Neuronal stem cell (in vitro differentiated cells): ENCODE data around the gene RAB3GAP1.

Source experiments
- DNase-seq: peaks from one replicate; pipeline ENCODE4 v3.0.0-alpha.2; 2013; ENCODE audit warnings: low spot score
- H2AFZ ChIP-seq: one replicate; pipeline ENCODE4 v1.6.1; 2013; ENCODE audit warnings: mild to moderate bottlenecking, low read length, inconsistent platforms
- H2AK5ac ChIP-seq: 2 replicates; pipeline ENCODE4 v1.6.1; 2013; ENCODE audit warnings: low read depth, mild to moderate bottlenecking, inconsistent platforms, low read length, moderate library complexity, mixed read lengths
- H2BK120ac ChIP-seq: 2 replicates; pipeline ENCODE4 v1.6.1; 2013; ENCODE audit warnings: low read depth, mild to moderate bottlenecking, inconsistent platforms, low read length, moderate library complexity, mixed read lengths
- H2BK12ac ChIP-seq: one replicate; pipeline ENCODE4 v1.6.1; 2013; ENCODE audit warnings: low read length, inconsistent platforms
- H2BK15ac ChIP-seq: 2 replicates; pipeline ENCODE4 v1.6.1; 2013; ENCODE audit warnings: mild to moderate bottlenecking, low read length, inconsistent platforms, mixed read lengths
- H2BK5ac ChIP-seq: one replicate; pipeline ENCODE4 v1.6.1; 2013; ENCODE audit warnings: inconsistent platforms, mild to moderate bottlenecking, low read length, moderate library complexity
- H3K14ac ChIP-seq: one replicate; pipeline ENCODE4 v1.6.1; 2013; ENCODE audit warnings: low read length, inconsistent platforms
- H3K18ac ChIP-seq: 2 replicates; pipeline ENCODE4 v1.6.1; 2013; ENCODE audit warnings: low read length, inconsistent platforms
- H3K23ac ChIP-seq: 2 replicates; pipeline ENCODE4 v1.6.1; 2013; ENCODE audit warnings: low read depth, mild to moderate bottlenecking, mixed read lengths, low read length, inconsistent platforms; ENCODE audit not compliant: poor library complexity
- H3K27ac ChIP-seq: replicated peaks from 3 replicates; pipeline ENCODE4 v1.5.1; 2013; ENCODE audit warnings: low read length, inconsistent platforms
- H3K27me3 ChIP-seq, 3 experiments: 2 replicates each; pipeline ENCODE4 v1.6.1; 2013; ENCODE audit warnings: low read length in 3 of 3, mild to moderate bottlenecking in 2 of 3, inconsistent platforms in 1 of 3, low read depth in 1 of 3, mixed read lengths in 1 of 3, moderate library complexity in 1 of 3; ENCODE audit not compliant: control insufficient read depth in 3 of 3, insufficient read depth in 3 of 3
- H3K36me3 ChIP-seq, 2 donors: replicated peaks in 1 of 2; 2 replicates each; pipeline ENCODE4 v1.6.1; 2013; ENCODE audit warnings: low read length in 2 of 2; ENCODE audit not compliant: control insufficient read depth in 2 of 2, insufficient read depth in 2 of 2
- H3K4ac ChIP-seq: 2 replicates; pipeline ENCODE4 v1.6.1; 2013; ENCODE audit warnings: inconsistent platforms, mild to moderate bottlenecking, low read length, moderate library complexity
- H3K4me1 ChIP-seq, 2 donors: 1 replicate in 1 of 2; 2 replicates in 1 of 2; pipeline ENCODE4 v1.6.1; 2013; ENCODE audit warnings: low read length in 2 of 2, low read depth in 1 of 2; ENCODE audit not compliant: control insufficient read depth in 2 of 2, insufficient read depth in 1 of 2
- H3K4me2 ChIP-seq: one replicate; pipeline ENCODE4 v1.6.1; 2013; ENCODE audit warnings: mild to moderate bottlenecking, low read length, inconsistent platforms; ENCODE audit not compliant: insufficient read depth, poor library complexity, severe bottlenecking
- H3K4me3 ChIP-seq, 2 donors: 2 replicates each; pipeline ENCODE4 v1.5.1; 2013; ENCODE audit warnings: low read length in 2 of 2, mild to moderate bottlenecking in 2 of 2, inconsistent platforms in 1 of 2, moderate library complexity in 1 of 2
- H3K79me1 ChIP-seq: one replicate; pipeline ENCODE4 v1.6.1; 2013; ENCODE audit warnings: low read depth, mild to moderate bottlenecking, inconsistent platforms, low read length, moderate library complexity
- H3K9ac ChIP-seq: one replicate; pipeline ENCODE4 v1.6.1; 2013; ENCODE audit warnings: mild to moderate bottlenecking, low read depth, low read length, inconsistent platforms; ENCODE audit not compliant: poor library complexity
- H3K9me3 ChIP-seq, 2 donors: replicated peaks in 1 of 2; 2 replicates each; pipeline versions ENCODE3 to v1.6.1; 2013; ENCODE audit warnings: low read length in 2 of 2, mild to moderate bottlenecking in 2 of 2, inconsistent platforms in 1 of 2, low read depth in 1 of 2, mixed read lengths in 1 of 2, moderate library complexity in 1 of 2; ENCODE audit not compliant: control insufficient read depth in 2 of 2, insufficient read depth in 1 of 2
- H4K8ac ChIP-seq: one replicate; pipeline ENCODE4 v1.6.1; 2013; ENCODE audit warnings: low read depth, mild to moderate bottlenecking, inconsistent platforms, low read length, moderate library complexity
- H4K91ac ChIP-seq: one replicate; pipeline ENCODE4 v1.6.1; 2013; ENCODE audit warnings: low read length, low read depth, mild to moderate bottlenecking, inconsistent platforms; ENCODE audit not compliant: poor library complexity
- WGBS, 2 donors: extraction: QIAGEN DNeasy Blood & Tissue Kit; methylation state at CpG; one replicate each; pipeline ENCODE4 v1.1.7; 2013; ENCODE audit warnings: missing lambda C conversion rate in 2 of 2, mixed read lengths in 1 of 2; ENCODE audit not compliant: insufficient read length in 2 of 2, insufficient replicate concordance in 1 of 2; ENCODE audit errors: extremely low coverage in 2 of 2; 5-methylcytosine and 5-hydroxymethylcytosine counted together

The RAB3GAP1 gene

DNA sequence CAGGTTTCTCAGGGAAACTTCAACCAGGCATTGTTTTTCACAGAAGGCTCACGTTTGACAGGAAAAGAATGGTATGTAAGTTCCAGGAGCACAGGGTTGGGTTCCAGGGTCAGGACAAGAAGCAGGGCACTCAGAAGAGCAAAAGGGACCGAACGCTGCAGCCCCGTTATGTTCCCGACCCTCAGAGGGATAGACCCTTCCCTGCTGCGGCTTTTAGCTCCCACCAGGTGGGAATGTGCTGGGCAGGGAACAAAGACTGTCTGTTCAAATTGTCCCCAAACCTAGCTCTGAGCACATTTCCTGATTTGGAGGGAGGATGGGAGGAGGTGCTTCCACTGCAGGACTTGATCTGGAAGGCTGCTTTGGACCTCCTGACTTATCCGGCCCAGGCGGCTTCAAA is 130.1 kb downstream of the RAB3GAP1 start:
- peak; percentile 9 for DNase-seq
- Histone ChIP-seq H3K23ac (no peak overlapping the region), H3K4me3 (no peak overlapping the region), H3K18ac (no peak overlapping the region), H2AFZ (peak overlapping the region; percentile 7), H4K91ac (no peak overlapping the region), H2BK120ac (no peak overlapping the region), H2BK5ac (no peak overlapping the region), H3K9ac (peak overlapping the region; percentile 45), H3K4me2 (no peak overlapping the region), H2BK15ac (no peak overlapping the region), H3K27me3 (no peaks in the 10 kb centered on the region), H3K36me3 (no peaks in the 10 kb centered on the region), H3K79me1 (no peaks in the 10 kb centered on the region), H2BK12ac (no peak overlapping the region), H4K8ac (no peak overlapping the region), H3K4ac (no peak overlapping the region), H3K14ac (no peak overlapping the region), H3K9me3 (no peaks in the 10 kb centered on the region), H2AK5ac (no peak overlapping the region), H3K27ac (peak overlapping the region; percentile 49), H3K4me1 (peaks cover 0 to 10% of the 10 kb centered on the region in 2 donors)
- WGBS, 2 donors = no CpG with 5 or more reads among the region's 8 CpGs

DNA sequence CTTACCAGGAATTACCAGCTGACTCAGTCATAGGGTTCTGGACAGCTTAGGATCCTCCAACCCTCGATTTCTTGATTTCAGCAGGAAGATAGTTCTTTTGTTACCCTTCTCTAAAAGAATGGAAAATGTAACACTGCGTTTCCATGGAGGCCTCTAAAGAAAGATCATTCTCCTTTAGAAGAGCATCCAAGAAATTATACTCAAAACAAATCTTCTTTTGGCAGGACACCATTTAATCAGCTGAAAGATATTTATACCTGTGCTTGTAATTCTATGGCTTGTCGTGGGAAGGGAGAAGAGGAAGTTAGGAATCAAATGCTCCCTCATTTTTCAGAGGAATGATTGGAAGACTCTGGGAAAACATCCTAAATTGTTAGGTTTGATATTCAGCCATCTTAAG is 130.5 kb downstream of the RAB3GAP1 start:
- H3K36me3 ChIP-seq = no peaks in the 10 kb centered on the region
- H3K4me1 ChIP-seq = peaks cover 0 to 10% of the 10 kb centered on the region in 2 donors
- H2BK5ac ChIP-seq = no peak overlapping the region
- H3K4me2 ChIP-seq = no peak overlapping the region
- H4K91ac ChIP-seq = no peak overlapping the region
- H2BK12ac ChIP-seq = no peak overlapping the region
- no peaks in the 10 kb centered on the region for H3K27me3 ChIP-seq
- no peak for DNase-seq
- H3K9ac ChIP-seq = no peak overlapping the region
- H2BK15ac ChIP-seq = no peak overlapping the region
- H3K4ac ChIP-seq = no peak overlapping the region
- peak overlapping the region; percentile 49 for H3K27ac ChIP-seq
- peak overlapping the region; percentile 7 for H2AFZ ChIP-seq
- no peak overlapping the region for H4K8ac ChIP-seq
- H2AK5ac ChIP-seq = no peak overlapping the region
- no CpG with 5 or more reads among the region's 3 CpGs for WGBS, 2 donors
- H3K4me3 ChIP-seq = no peak overlapping the region
- H2BK120ac ChIP-seq = no peak overlapping the region
- no peak overlapping the region for H3K14ac ChIP-seq
- no peaks in the 10 kb centered on the region for H3K9me3 ChIP-seq
- no peaks in the 10 kb centered on the region for H3K79me1 ChIP-seq
- no peak overlapping the region for H3K23ac ChIP-seq
- no peak overlapping the region for H3K18ac ChIP-seq

DNA sequence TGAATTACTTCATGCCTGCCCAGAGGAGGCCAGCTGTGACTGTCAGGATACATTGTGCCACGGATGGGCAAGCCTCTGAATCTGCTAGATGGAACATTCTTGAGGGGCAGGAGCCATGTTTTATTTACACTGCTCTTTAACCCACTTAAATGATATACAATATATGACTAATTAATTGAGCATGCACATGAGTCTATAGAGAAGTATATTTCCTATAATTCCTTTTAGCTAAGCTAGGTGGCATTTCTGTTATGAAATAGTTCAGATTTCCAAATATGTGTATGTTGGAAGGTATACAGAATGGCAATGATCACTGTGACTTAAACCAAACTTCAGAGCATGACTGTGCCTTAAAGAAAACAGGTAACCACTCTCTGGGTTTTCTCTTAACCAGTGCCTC is 131.7 kb downstream of the RAB3GAP1 start:
- no peak overlapping the region for H3K14ac ChIP-seq
- no peak overlapping the region for H3K23ac ChIP-seq
- no peaks in the 10 kb centered on the region for H3K36me3 ChIP-seq
- no peak overlapping the region for H2BK12ac ChIP-seq
- H2AFZ ChIP-seq = no peak overlapping the region
- H3K18ac ChIP-seq = no peak overlapping the region
- no peak overlapping the region for H2BK15ac ChIP-seq
- H3K9me3 ChIP-seq = no peaks in the 10 kb centered on the region
- peaks cover 0 to 10% of the 10 kb centered on the region in 2 donors for H3K4me1 ChIP-seq
- DNase-seq = no peak
- H2BK5ac ChIP-seq = no peak overlapping the region
- H3K79me1 ChIP-seq = no peaks in the 10 kb centered on the region
- H3K27ac ChIP-seq = no peak overlapping the region
- no peak overlapping the region for H3K4ac ChIP-seq
- no peak overlapping the region for H3K9ac ChIP-seq
- no peak overlapping the region for H3K4me2 ChIP-seq
- H3K27me3 ChIP-seq = no peaks in the 10 kb centered on the region
- no peak overlapping the region for H4K91ac ChIP-seq
- WGBS, 2 donors = no CpG with 5 or more reads among the region's 1 CpG
- no peak overlapping the region for H2AK5ac ChIP-seq
- H3K4me3 ChIP-seq = no peak overlapping the region
- no peak overlapping the region for H2BK120ac ChIP-seq
- H4K8ac ChIP-seq = no peak overlapping the region

DNA sequence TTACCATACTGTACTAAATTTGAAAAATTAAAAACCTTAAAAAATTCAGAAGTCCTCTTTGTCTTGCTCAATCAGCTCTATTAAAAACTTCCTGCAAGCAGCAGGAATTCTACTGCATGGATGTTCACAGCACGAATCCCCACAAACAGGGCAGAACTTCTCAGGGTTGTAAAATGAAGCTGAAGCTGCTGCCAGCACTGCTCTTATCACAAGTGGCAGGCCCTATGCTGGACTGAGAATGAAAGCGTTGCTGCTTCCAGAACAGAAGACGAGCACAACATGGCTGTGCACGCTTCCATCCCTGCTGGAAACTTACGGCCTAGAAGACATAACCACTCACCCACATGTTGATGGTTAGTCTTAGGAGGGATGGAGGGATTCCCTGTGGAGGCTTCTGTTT is 134.0 kb downstream of the RAB3GAP1 start:
- no peak overlapping the region for H4K91ac ChIP-seq
- H3K4ac ChIP-seq = no peak overlapping the region
- no peak overlapping the region for H2BK12ac ChIP-seq
- no peak overlapping the region for H4K8ac ChIP-seq
- no peaks in the 10 kb centered on the region for H3K27me3 ChIP-seq
- no peak overlapping the region for H3K9ac ChIP-seq
- no peak overlapping the region for H2BK120ac ChIP-seq
- DNase-seq = no peak
- no peaks in the 10 kb centered on the region for H3K36me3 ChIP-seq
- no peak overlapping the region for H2BK15ac ChIP-seq
- H3K14ac ChIP-seq = no peak overlapping the region
- H3K23ac ChIP-seq = no peak overlapping the region
- WGBS, 2 donors = no CpG with 5 or more reads among the region's 5 CpGs
- peaks cover 0 to 10% of the 10 kb centered on the region in 2 donors for H3K4me1 ChIP-seq
- H3K9me3 ChIP-seq = no peaks in the 10 kb centered on the region
- no peak overlapping the region for H2BK5ac ChIP-seq
- no peak overlapping the region for H3K18ac ChIP-seq
- no peak overlapping the region for H3K4me2 ChIP-seq
- no peak overlapping the region for H3K4me3 ChIP-seq
- H2AK5ac ChIP-seq = no peak overlapping the region
- H3K79me1 ChIP-seq = no peaks in the 10 kb centered on the region
- H2AFZ ChIP-seq = no peak overlapping the region
- H3K27ac ChIP-seq = no peak overlapping the region
